Measurements from ENCODE around the gene PDIA4.
"Not testable (repeated sequence)": the region's sequence is repeated elsewhere in the genome, so short reads cannot be mapped to it uniquely, and the experiment has no call there.

PDIA4 gene

GRCh38 chr7:149043936-149044335 is 15.6 kb upstream of the PDIA4 start:
- no peaks in the 10 kb centered on the region for H3K36me3 ChIP-seq
- no peak for TF ChIP-seq CTCF (IDR thresholded peaks at IDR 0.05)
- no peak overlapping the region for H3K27ac ChIP-seq
- H3K4me1 ChIP-seq: no peaks in the 10 kb centered on the region
- H3K9me3 ChIP-seq: no peaks in the 10 kb centered on the region
- no peaks in the 10 kb centered on the region for H3K27me3 ChIP-seq
- no peak overlapping the region for H3K4me3 ChIP-seq
- intact Hi-C loops (cut with DNase I; ENCODE audit: low total_unique reads): no loop called here
- no peak for DNase-seq

GRCh38 chr7:149041350-149041749 is 13.0 kb upstream of the PDIA4 start:
- no peaks in the 10 kb centered on the region for H3K9me3 ChIP-seq
- intact Hi-C loops (cut with DNase I; ENCODE audit: low total_unique reads): no loop called here
- H3K27me3 ChIP-seq: no peaks in the 10 kb centered on the region
- H3K27ac ChIP-seq: no peak overlapping the region
- H3K36me3 ChIP-seq: no peaks in the 10 kb centered on the region
- DNase-seq: no peak
- H3K4me1 ChIP-seq: no peaks in the 10 kb centered on the region
- no peak overlapping the region for H3K4me3 ChIP-seq
- no peak for TF ChIP-seq CTCF (IDR thresholded peaks at IDR 0.05)

GRCh38 chr7:149038641-149039040 is 10.3 kb upstream of the PDIA4 start:
- H3K27me3 ChIP-seq; H3K4me3 ChIP-seq; DNase-seq; H3K36me3 ChIP-seq; H3K27ac ChIP-seq; H3K4me1 ChIP-seq; H3K9me3 ChIP-seq; intact Hi-C loops (cut with DNase I; ENCODE audit: low total_unique reads): not testable (repeated sequence)

- Histone ChIP-seq H3K4me1 (no peaks in the 10 kb centered on the region), H3K9me3 (no peaks in the 10 kb centered on the region), H3K27me3 (no peaks in the 10 kb centered on the region), H3K27ac (no peak overlapping the region), H3K4me3 (no peak overlapping the region), H3K36me3 (no peaks in the 10 kb centered on the region)
- TF ChIP-seq CTCF (IDR thresholded peaks at IDR 0.05): no peak
- no peak for DNase-seq
- intact Hi-C loops (cut with DNase I; ENCODE audit: low total_unique reads): no loop called here
Measured at GRCh38 chr7:149036676-149037075, 8.4 kb upstream of the PDIA4 start.

GRCh38 chr7:149031353-149031910 is 3.1 kb upstream of the PDIA4 start:
- H3K9me3 ChIP-seq: no peaks in the 10 kb centered on the region
- no peak overlapping the region for H3K4me3 ChIP-seq
- peaks cover 0 to 21% (median 15%) of the 10 kb centered on the region in 4 donors for H3K4me1 ChIP-seq
- H3K27ac ChIP-seq: no peak overlapping the region
- DNase-seq: no peak
- TF ChIP-seq CTCF (IDR thresholded peaks at IDR 0.05): no peak
- H3K27me3 ChIP-seq: no peaks in the 10 kb centered on the region
- H3K36me3 ChIP-seq: no peaks in the 10 kb centered on the region
- intact Hi-C loops (cut with DNase I; ENCODE audit: low total_unique reads): no loop called here

- H3K9me3 ChIP-seq; H3K4me3 ChIP-seq; DNase-seq; intact Hi-C loops (cut with DNase I; ENCODE audit: low total_unique reads); H3K36me3 ChIP-seq; H3K27me3 ChIP-seq; H3K27ac ChIP-seq: not testable (repeated sequence)
- peaks cover 0 to 23% (median 19%) of the 10 kb centered on the region in 4 donors for H3K4me1 ChIP-seq
Measured at GRCh38 chr7:149030439-149030838, 2.1 kb upstream of the PDIA4 start.
